HUES6 (cell line): Measurements from ENCODE around the gene ATP8A2.

Experiments used
- H3K27ac ChIP-seq: 2 replicates; pipeline ENCODE4 v1.7.0; 2013; ENCODE audit warnings: low read depth, mild to moderate bottlenecking, low read length, inconsistent platforms
- H3K27me3 ChIP-seq: 2 replicates; pipeline ENCODE4 v1.6.1; 2013; ENCODE audit warnings: low read length; ENCODE audit not compliant: control insufficient read depth, insufficient read depth
- H3K36me3 ChIP-seq: 2 replicates; pipeline ENCODE4 v1.6.1; 2013; ENCODE audit warnings: low read length; ENCODE audit not compliant: control insufficient read depth, insufficient read depth
- H3K4me1 ChIP-seq: 2 replicates; pipeline ENCODE4 v1.6.1; 2013; ENCODE audit warnings: low read length; ENCODE audit not compliant: control insufficient read depth, insufficient read depth
- H3K4me3 ChIP-seq: 2 replicates; pipeline ENCODE4 v1.5.1; 2013; ENCODE audit warnings: low read depth, low read length
- H3K9ac ChIP-seq: one replicate; pipeline ENCODE4 v1.6.1; 2013; ENCODE audit warnings: mild to moderate bottlenecking, low read length
- H3K9me3 ChIP-seq: 2 replicates; pipeline ENCODE4 v1.6.1; 2013; ENCODE audit warnings: low read depth, low read length; ENCODE audit not compliant: control insufficient read depth, insufficient read depth

The ATP8A2 gene

GRCh38 chr13:25421612-25422011, 49.8 kb downstream of the ATP8A2 start:
- Histone ChIP-seq H3K4me1 (peaks cover 13% of the 10 kb centered on the region; the same call in 1 of the 2 replicates), H3K9me3 (peaks cover 8% of the 10 kb centered on the region; the same call in 1 of the 2 replicates), H3K27ac (no peak overlapping the region), H3K27me3 (no peaks in the 10 kb centered on the region), H3K9ac (no peak overlapping the region), H3K36me3 (no peaks in the 10 kb centered on the region), H3K4me3 (no peak overlapping the region)

DNA sequence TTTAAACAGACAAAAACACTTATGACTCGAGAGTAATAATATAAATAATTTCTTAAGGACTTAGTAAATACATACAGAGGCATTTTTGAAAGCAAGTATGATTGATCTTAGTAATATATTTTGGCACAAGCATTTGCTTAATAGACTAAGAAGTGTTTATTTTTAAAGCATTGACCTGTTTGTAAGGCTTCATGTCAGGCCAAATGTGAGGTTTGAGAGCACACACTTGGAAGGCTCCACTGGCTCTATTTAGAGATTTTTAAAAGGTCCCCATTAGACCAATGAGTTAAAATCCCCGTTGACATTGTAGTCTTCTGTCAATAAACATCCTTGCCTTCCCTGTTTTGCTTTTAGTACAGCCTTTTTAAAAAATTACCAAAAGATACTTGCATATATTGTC, 50.4 kb downstream of the ATP8A2 start:
- no peaks in the 10 kb centered on the region for H3K27me3 ChIP-seq
- peaks cover 14% of the 10 kb centered on the region for H3K9me3 ChIP-seq
- H3K36me3 ChIP-seq, result no peaks in the 10 kb centered on the region
- H3K27ac ChIP-seq, result no peak overlapping the region
- no peak overlapping the region for H3K9ac ChIP-seq
- no peak overlapping the region for H3K4me3 ChIP-seq
- H3K4me1 ChIP-seq, result peaks cover 13% of the 10 kb centered on the region; the same call in 1 of the 2 replicates

GRCh38 chr13:25423831-25424230, 52.1 kb downstream of the ATP8A2 start:
- H3K4me1 ChIP-seq, result 0 out of 2 replicates have a peak, but pooled peaks cover 7% of the 10 kb centered on the region
- H3K27me3 ChIP-seq, result no peaks in the 10 kb centered on the region
- H3K9me3 ChIP-seq, result peaks cover 24% of the 10 kb centered on the region
- no peak overlapping the region for H3K27ac ChIP-seq
- no peak overlapping the region for H3K4me3 ChIP-seq
- H3K36me3 ChIP-seq, result no peaks in the 10 kb centered on the region
- no peak overlapping the region for H3K9ac ChIP-seq

GRCh38 chr13:25429466-25429865, 57.7 kb downstream of the ATP8A2 start:
- Histone ChIP-seq H3K9ac (no peak overlapping the region), H3K9me3 (peaks cover 24% of the 10 kb centered on the region), H3K36me3 (no peaks in the 10 kb centered on the region), H3K27ac (no peak overlapping the region), H3K4me1 (no peaks in the 10 kb centered on the region), H3K4me3 (no peak overlapping the region), H3K27me3 (no peaks in the 10 kb centered on the region)

DNA sequence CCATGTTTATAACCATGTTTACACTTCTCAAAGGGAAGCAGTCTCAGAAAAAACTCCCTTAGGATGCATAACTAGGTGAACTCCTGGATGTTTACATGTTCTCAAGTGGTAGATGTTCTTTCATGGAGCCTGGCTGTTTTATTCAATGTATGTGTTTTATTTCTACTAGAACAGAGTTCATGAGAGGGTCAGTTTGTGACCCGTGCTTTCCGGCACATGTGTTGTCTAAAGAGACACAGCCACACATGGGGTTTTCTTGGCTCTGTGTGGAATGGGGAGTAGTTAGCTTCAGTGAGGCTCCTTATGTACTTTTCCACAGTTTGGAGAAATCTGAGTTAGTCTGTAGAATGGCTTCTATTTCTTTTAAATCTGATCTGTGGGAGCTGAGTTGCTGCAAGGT, 60.9 kb downstream of the ATP8A2 start:
- Histone ChIP-seq H3K27ac (no peak overlapping the region), H3K27me3 (no peaks in the 10 kb centered on the region), H3K9me3 (peaks cover 6% of the 10 kb centered on the region), H3K9ac (no peak overlapping the region), H3K4me1 (no peaks in the 10 kb centered on the region), H3K36me3 (no peaks in the 10 kb centered on the region), H3K4me3 (no peak overlapping the region)

DNA sequence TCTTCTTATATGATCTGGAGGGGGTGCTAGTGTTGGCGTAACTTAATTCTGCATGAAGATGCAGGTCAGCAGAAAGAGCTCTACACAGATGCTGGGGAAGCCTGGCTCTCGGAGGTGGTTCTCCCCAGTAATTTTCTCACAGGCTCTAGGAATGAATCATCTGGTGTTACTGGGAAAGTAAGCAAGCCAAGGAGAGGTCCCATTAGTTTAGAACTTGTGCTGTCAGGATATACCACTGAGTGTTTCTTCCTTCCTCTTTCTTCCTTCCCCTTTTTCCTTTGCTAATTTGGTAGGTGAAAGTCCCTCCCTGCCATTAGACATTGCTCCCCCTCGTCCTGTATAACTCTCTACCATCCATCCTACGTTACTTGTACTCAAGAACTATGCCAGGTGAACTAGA, 68.3 kb downstream of the ATP8A2 start:
- Histone ChIP-seq H3K9ac (no peak overlapping the region), H3K36me3 (no peaks in the 10 kb centered on the region), H3K27ac (no peak overlapping the region), H3K27me3 (no peaks in the 10 kb centered on the region), H3K4me1 (no peaks in the 10 kb centered on the region), H3K4me3 (no peak overlapping the region), H3K9me3 (no peaks in the 10 kb centered on the region)

DNA sequence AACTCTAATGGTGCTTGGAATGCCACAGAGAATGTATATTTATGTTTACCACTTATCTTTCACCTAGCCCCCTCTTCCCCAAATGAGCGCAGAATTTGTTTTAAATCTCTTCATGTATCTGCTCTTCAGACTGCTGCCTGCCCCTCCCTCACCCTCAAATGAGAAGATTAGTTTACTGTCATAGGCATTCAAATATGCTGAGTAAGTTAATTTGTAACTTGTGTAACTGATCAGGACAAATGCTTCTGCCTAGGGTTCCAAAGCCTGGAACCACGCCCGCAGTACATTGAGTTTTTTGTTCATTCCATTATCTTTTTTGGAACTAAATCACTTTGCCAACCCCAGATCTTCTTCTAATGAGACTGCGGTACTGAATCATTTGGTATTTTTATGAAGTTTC, 74.5 kb downstream of the ATP8A2 start:
- H3K9me3 ChIP-seq, result peaks cover 8% of the 10 kb centered on the region; the same call in 1 of the 2 replicates

DNA sequence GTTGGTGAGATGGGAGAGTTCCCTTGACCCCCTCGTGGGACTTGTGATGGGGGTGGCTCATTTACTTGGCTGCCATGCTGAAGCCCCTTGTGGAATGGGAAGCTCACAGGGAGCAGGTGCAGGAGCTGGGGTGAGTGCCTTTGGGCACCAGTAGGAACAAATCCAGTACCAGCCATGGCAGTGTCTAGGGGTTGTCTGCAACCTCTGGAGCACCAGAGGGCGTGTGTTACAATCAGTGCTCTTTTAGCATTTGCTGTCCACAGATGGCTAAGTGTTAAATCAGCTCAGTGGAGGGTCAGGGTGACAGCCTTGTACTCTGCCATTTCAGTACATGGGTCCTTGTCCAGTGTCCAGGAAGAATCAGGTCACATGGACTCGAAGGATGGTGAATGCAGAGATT, 75.6 kb downstream of the ATP8A2 start:
- no peaks in the 10 kb centered on the region for H3K27me3 ChIP-seq
- no peak overlapping the region for H3K9ac ChIP-seq
- no peak overlapping the region for H3K27ac ChIP-seq
- no peak overlapping the region for H3K4me3 ChIP-seq
- peaks cover 8% of the 10 kb centered on the region; the same call in 1 of the 2 replicates for H3K9me3 ChIP-seq
- no peaks in the 10 kb centered on the region for H3K4me1 ChIP-seq
- H3K36me3 ChIP-seq, result no peaks in the 10 kb centered on the region

More for the DNA sequence above, 74.5 kb downstream of the ATP8A2 start:
- no peaks in the 10 kb centered on the region for H3K27me3 ChIP-seq
- H3K4me3 ChIP-seq, result no peak overlapping the region
- no peaks in the 10 kb centered on the region for H3K36me3 ChIP-seq
- H3K9ac ChIP-seq, result no peak overlapping the region
- H3K4me1 ChIP-seq, result no peaks in the 10 kb centered on the region
- no peak overlapping the region for H3K27ac ChIP-seq

- Histone ChIP-seq H3K4me1 (no peaks in the 10 kb centered on the region), H3K9ac (no peak overlapping the region), H3K27ac (no peak overlapping the region), H3K9me3 (no peaks in the 10 kb centered on the region), H3K36me3 (no peaks in the 10 kb centered on the region), H3K27me3 (no peaks in the 10 kb centered on the region), H3K4me3 (no peak overlapping the region)
Measured at GRCh38 chr13:25453850-25454365, 82.1 kb downstream of the ATP8A2 start.

- Histone ChIP-seq H3K36me3 (no peaks in the 10 kb centered on the region), H3K9me3 (no peaks in the 10 kb centered on the region), H3K27me3 (no peaks in the 10 kb centered on the region), H3K4me1 (no peaks in the 10 kb centered on the region), H3K4me3 (no peak overlapping the region), H3K9ac (no peak overlapping the region), H3K27ac (no peak overlapping the region)
Measured at GRCh38 chr13:25455146-25455545, 83.4 kb downstream of the ATP8A2 start.

- H3K27me3 ChIP-seq, result no peaks in the 10 kb centered on the region
- no peak overlapping the region for H3K9ac ChIP-seq
Measured at GRCh38 chr13:25457566-25457965, 85.8 kb downstream of the ATP8A2 start.

More at GRCh38 chr13:25457566-25457965, 85.8 kb downstream of the ATP8A2 start:
- Histone ChIP-seq H3K27ac (no peak overlapping the region), H3K4me3 (no peak overlapping the region), H3K36me3 (no peaks in the 10 kb centered on the region), H3K4me1 (no peaks in the 10 kb centered on the region), H3K9me3 (no peaks in the 10 kb centered on the region)
